Measurements from ENCODE around the gene PDE6A.
"Not testable (repeated sequence)": the region's sequence is repeated elsewhere in the genome, so short reads cannot be mapped to it uniquely, and the experiment has no call there.

- TF ChIP-seq CTCF (IDR thresholded peaks at IDR 0.05; ENCODE audit: low read depth, low read length); EZH2phosphoT487 (IDR thresholded peaks at IDR 0.05; ENCODE audit: low read depth): not testable (repeated sequence)
Observed at GRCh38 chr5:149879593-149879992, 65.0 kb downstream of the PDE6A start.
